GM18870 (cell line): ENCODE measurements around the gene SNAPC4.
"Not testable (repeated sequence)": the region's sequence is repeated elsewhere in the genome, so short reads cannot be mapped to it uniquely, and the experiment has no call there.

Source experiments
- ATAC-seq: cut with Tn5 transposase; IDR thresholded peaks from one replicate; pipeline ENCODE4 v1.9.1; 2021; ENCODE audit warnings: moderate library complexity; ENCODE audit not compliant: unreplicated experiment

Gene SNAPC4

GRCh38 chr9:136410500-136411287 lies 10.7 kb upstream of the SNAPC4 start, which contains the start of the genes ENTR1 and PMPCA:
Gene ENTR1, minus strand, starts transcription at chr9:136410614. Its CDS starts 217 bp downstream, at chr9:136410397.
Gene PMPCA, plus strand, starts transcription at chr9:136410658. Its CDS starts 11 bp downstream, at chr9:136410669.
- ATAC-seq = no peak

- no peak for ATAC-seq
Observed at GRCh38 chr9:136409557-136410455, 9.8 kb upstream of the SNAPC4 start.

- ATAC-seq = no peak
Observed at GRCh38 chr9:136407911-136408310, 7.9 kb upstream of the SNAPC4 start.

GRCh38 chr9:136407061-136407460 lies 7.1 kb upstream of the SNAPC4 start:
- not testable (repeated sequence) for ATAC-seq

- not testable (repeated sequence) for ATAC-seq
Observed at GRCh38 chr9:136405904-136406303, 5.9 kb upstream of the SNAPC4 start.

GRCh38 chr9:136405481-136405880 lies 5.5 kb upstream of the SNAPC4 start:
- ATAC-seq = no peak

GRCh38 chr9:136404801-136405136 lies 4.8 kb upstream of the SNAPC4 start:
- ATAC-seq = no peak

GRCh38 chr9:136403915-136404800 lies 4.2 kb upstream of the SNAPC4 start:
- ATAC-seq = no peak

- ATAC-seq = no peak
Observed at GRCh38 chr9:136403538-136403914, 3.6 kb upstream of the SNAPC4 start.

GRCh38 chr9:136402067-136402466 lies 2.1 kb upstream of the SNAPC4 start:
- ATAC-seq = no peak

GRCh38 chr9:136401173-136401922 lies 1.4 kb upstream of the SNAPC4 start:
- ATAC-seq = no peak

GRCh38 chr9:136399176-136400037 lies 563 bp downstream of the SNAPC4 start:
- ATAC-seq = no peak

GRCh38 chr9:136398286-136398685 lies 1.7 kb downstream of the SNAPC4 start:
- ATAC-seq = no peak

- no peak for ATAC-seq
Observed at GRCh38 chr9:136397643-136398042, 2.3 kb downstream of the SNAPC4 start.

- ATAC-seq = no peak
Observed at GRCh38 chr9:136396219-136396515, 3.8 kb downstream of the SNAPC4 start.

GRCh38 chr9:136395345-136396218 lies 4.4 kb downstream of the SNAPC4 start:
- ATAC-seq = no peak

GRCh38 chr9:136395020-136395340 lies 5.0 kb downstream of the SNAPC4 start:
- no peak for ATAC-seq

GRCh38 chr9:136394312-136395019 lies 5.5 kb downstream of the SNAPC4 start:
- ATAC-seq = no peak
